ENCODE data around the gene SGMS1.

GRCh38 chr10:50387007-50387731, 236.6 kb downstream of the SGMS1 start:
- TF ChIP-seq POLR2A (IDR thresholded peaks at IDR 0.05) (no peak), CTCF (IDR thresholded peaks at IDR 0.05) (no peak)

Measured in heart left ventricle (tissue), 13 donors.